ENCODE results near the gene ADCY4. TPM values are rescaled to one million over a fixed set of nuclear protein-coding genes. Genes with fewer than 3 reads are reported as not detected.

Gene ADCY4
- total and polyA plus RNA-seq, 10 of the 15 experiments (the other 5 are each of a cell fraction or from before 2014, with no cell fraction given) = 0.05 to 0.87 (median 0.21) TPM; not detected in 1

- no peak for TF ChIP-seq EZH2 (IDR thresholded peaks at IDR 0.05; ENCODE audit: borderline replicate concordance, control insufficient read depth, low read depth, low read length)
- TF ChIP-seq ETV6 (conservative IDR thresholded peaks at IDR 0.05 in 1 of 2, IDR thresholded peaks at IDR 0.05 in 1 of 2; ENCODE audit: borderline replicate concordance in 1 of 2, low read depth in 1 of 2) = no peak
- TF ChIP-seq BACH1 (IDR thresholded peaks at IDR 0.05; ENCODE audit: borderline replicate concordance) = peak; percentile 57; the same call in 1 of the 2 replicates
- peak; percentile 58; the same call in 1 of the 2 replicates for TF ChIP-seq IKZF1 (conservative IDR thresholded peaks at IDR 0.05)
- TF ChIP-seq KDM1A (IDR thresholded peaks at IDR 0.05; ENCODE audit: borderline replicate concordance) = no peak
- TF ChIP-seq USF2 (IDR thresholded peaks at IDR 0.05; ENCODE audit: borderline replicate concordance, low read depth, low read length) = no peak
- TF ChIP-seq ASH2L (IDR thresholded peaks at IDR 0.05; ENCODE audit: borderline replicate concordance, low read depth) = no peak
- TF ChIP-seq ZBED1 (IDR thresholded peaks at IDR 0.05; ENCODE audit: borderline replicate concordance) = no peak
- TF ChIP-seq TBL1XR1 (IDR thresholded peaks at IDR 0.05; ENCODE audit: low read depth, low read length) = no peak
- TF ChIP-seq ZNF24 (IDR thresholded peaks at IDR 0.05) = no peak
- peak; percentile 45; the same call in 1 of the 2 replicates for TF ChIP-seq MTA2 (IDR thresholded peaks at IDR 0.05; ENCODE audit: low read depth)
- no peak for TF ChIP-seq NBN (IDR thresholded peaks at IDR 0.05)
- TF ChIP-seq MTA3 (IDR thresholded peaks at IDR 0.05; ENCODE audit: borderline replicate concordance, low read length) = no peak
- peak; percentile 57; the same call in 1 of the 2 replicates for TF ChIP-seq POLR2AphosphoS5 (IDR thresholded peaks at IDR 0.05; ENCODE audit: low read length)
- TF ChIP-seq CBFB (IDR thresholded peaks at IDR 0.05; ENCODE audit: low read depth) = no peak
- peak; percentile 28; the same call in 1 of the 2 replicates for TF ChIP-seq CREM (IDR thresholded peaks at IDR 0.05; ENCODE audit: low read depth)
- TF ChIP-seq NFYB (IDR thresholded peaks at IDR 0.05; ENCODE audit: insufficient read depth, low read depth, low read length) = no peak
- TF ChIP-seq YBX1 (IDR thresholded peaks at IDR 0.05) = no peak
- no peak for TF ChIP-seq MYC (IDR thresholded peaks at IDR 0.05; ENCODE audit: insufficient read depth, insufficient read length, insufficient replicate concordance, low read length, severe bottlenecking)
Observed at GRCh38 chr14:24368562-24369252, 33.8 kb upstream of the ADCY4 start (continued).
